Natural killer cell (primary cell): ENCODE results near the gene RIMOC1. TPM values are rescaled to one million over a fixed set of nuclear protein-coding genes. Genes with fewer than 3 reads are reported as not detected.
"Not testable (repeated sequence)": the region's sequence is repeated elsewhere in the genome, so short reads cannot be mapped to it uniquely, and the experiment has no call there.

ENCODE experiments used
- ATAC-seq, 3 donors: fragments of 150-1000 bp in 2 of 3; fragments of 200-7000 bp in 1 of 3; cut with Tn5 transposase; 1 replicate in 1 of 3; 2 replicates in 2 of 3; pipeline ENCODE4 v1.10.0; 2021; ENCODE audit warnings: mild to moderate bottlenecking in 2 of 3, moderate library complexity in 2 of 3
- DNase-seq, 2 donors: peaks; one replicate each; pipeline versions ENCODE4 v3.0.0 to v3.0.0-alpha.2; 2013 to 2021; ENCODE audit warnings: mixed read lengths in 1 of 2
- H3K27ac ChIP-seq: one replicate; pipeline ENCODE4 v1.5.1; 2013; ENCODE audit warnings: mild to moderate bottlenecking, low read length
- H3K27me3 ChIP-seq: one replicate; pipeline ENCODE4 v1.6.1; 2013; ENCODE audit warnings: low read length; ENCODE audit not compliant: control insufficient read depth, insufficient read depth
- H3K36me3 ChIP-seq: one replicate; pipeline ENCODE4 v1.6.1; 2013; ENCODE audit warnings: low read length; ENCODE audit not compliant: control insufficient read depth, insufficient read depth
- H3K4me1 ChIP-seq: one replicate; pipeline ENCODE4 v1.6.1; 2013; ENCODE audit warnings: low read length; ENCODE audit not compliant: control insufficient read depth, insufficient read depth
- H3K4me3 ChIP-seq: one replicate; pipeline ENCODE4 v1.5.1; 2013; ENCODE audit warnings: low read length
- H3K9me3 ChIP-seq: one replicate; pipeline ENCODE4 v1.6.1; 2013; ENCODE audit warnings: low read length; ENCODE audit not compliant: control insufficient read depth, insufficient read depth
- H3K27ac Mint-ChIP-seq, 2 donors: one replicate each; pipeline ENCODE4 v1.8.0; 2022; ENCODE audit warnings: mild to moderate bottlenecking in 2 of 2, mixed read lengths in 2 of 2, moderate library complexity in 1 of 2
- H3K27me3 Mint-ChIP-seq, 2 donors: one replicate each; pipeline ENCODE4 v1.8.0; 2022; ENCODE audit warnings: low read depth in 2 of 2, mixed read lengths in 2 of 2
- H3K36me3 Mint-ChIP-seq: one replicate; pipeline ENCODE4 v1.8.0; 2022; ENCODE audit warnings: mixed read lengths
- H3K4me1 Mint-ChIP-seq, 2 donors: one replicate each; pipeline ENCODE4 v1.8.0; 2022; ENCODE audit warnings: mixed read lengths in 2 of 2
- H3K4me3 Mint-ChIP-seq: one replicate; pipeline ENCODE4 v1.8.0; 2022; ENCODE audit warnings: mild to moderate bottlenecking, moderate library complexity, mixed read lengths
- H3K9me3 Mint-ChIP-seq, 2 donors: one replicate each; pipeline ENCODE4 v1.8.0; 2022; ENCODE audit warnings: mixed read lengths in 2 of 2
- CTCF ChIP-seq: fragments of 200-600 bp; IDR thresholded peaks from one replicate; pipeline ENCODE4 v1.8.0; 2022; ENCODE audit warnings: antibody characterized with exemption
- WGBS: methylation state at CpG from one replicate; pipeline ENCODE4 v1.1.7; 2013; ENCODE audit warnings: missing lambda C conversion rate; ENCODE audit not compliant: insufficient coverage; 5-methylcytosine and 5-hydroxymethylcytosine counted together
- intact Hi-C: fragments of 100-400 bp; cut with micrococcal nuclease; formaldehyde crosslinking; loops from one replicate; pipeline ENCODE4 v1.14.2; 2022
- total RNA-seq, 4 donors: library from RNA; stranded (reverse); fragments of 120-200 nt in 1 of 4; gene quantifications; one replicate each; pipeline versions ENCODE4 v1.2.3 to v1.2.4, GENCODE V29; 2013 to 2022

The RIMOC1 gene
- total RNA-seq, 3 donors from 2014 or later (not counting 1 experiment from before 2014, with no cell fraction given): 9.9 to 18.1 (median 14.2) TPM

- Mint-ChIP-seq H3K27ac (no peak overlapping the region), H3K4me1 (peaks cover 10 to 17% of the 10 kb centered on the region in 2 donors), H3K9me3 (no peaks in the 10 kb centered on the region), H3K27me3 (no peaks in the 10 kb centered on the region), H3K36me3 (peaks cover 13% of the 10 kb centered on the region), H3K4me3 (no peak overlapping the region)
- TF ChIP-seq CTCF: no peak
- DNase-seq (no peak), ATAC-seq (no peak)
- Histone ChIP-seq H3K27ac (no peak overlapping the region), H3K27me3 (no peaks in the 10 kb centered on the region), H3K9me3 (no peaks in the 10 kb centered on the region), H3K4me3 (no peak overlapping the region), H3K4me1 (peaks cover 13% of the 10 kb centered on the region), H3K36me3 (peaks cover 11% of the 10 kb centered on the region)
- intact Hi-C loops: loop anchor here (5.0 to 10.0 kb wide), 2 partner anchors 72 to 1086 kb away; no protein-coding TSS in a partner anchor
These were observed 24.9 kb downstream of the RIMOC1 start for GRCh38 chr5:41929035-41929434.

- no peaks in the 10 kb centered on the region for H3K27me3 Mint-ChIP-seq
- peaks cover 13% of the 10 kb centered on the region for H3K36me3 Mint-ChIP-seq
- intact Hi-C loops: no loop called here
- 100% methylated on average over 1 of the region's 2 CpGs for WGBS
- Histone ChIP-seq H3K36me3 (peaks cover 24% of the 10 kb centered on the region), H3K9me3 (no peaks in the 10 kb centered on the region), H3K27ac (no peak overlapping the region), H3K27me3 (no peaks in the 10 kb centered on the region), H3K4me3 (no peak overlapping the region), H3K4me1 (no peaks in the 10 kb centered on the region)
- no peaks in the 10 kb centered on the region for H3K9me3 Mint-ChIP-seq
- H3K4me3 Mint-ChIP-seq: no peak overlapping the region
- no peak overlapping the region for H3K27ac Mint-ChIP-seq
- H3K4me1 Mint-ChIP-seq: no peaks in the 10 kb centered on the region
- DNase-seq (no peak), ATAC-seq (no peak)
- TF ChIP-seq CTCF: no peak
These were observed 28.6 kb downstream of the RIMOC1 start for GRCh38 chr5:41932770-41933169.

- H3K36me3 Mint-ChIP-seq: peaks cover 13% of the 10 kb centered on the region
- Histone ChIP-seq H3K27me3 (no peaks in the 10 kb centered on the region), H3K4me3 (no peak overlapping the region), H3K36me3 (peaks cover 27% of the 10 kb centered on the region), H3K27ac (no peak overlapping the region), H3K4me1 (no peaks in the 10 kb centered on the region), H3K9me3 (no peaks in the 10 kb centered on the region)
- TF ChIP-seq CTCF: no peak
- no peaks in the 10 kb centered on the region for H3K9me3 Mint-ChIP-seq
- no peaks in the 10 kb centered on the region for H3K27me3 Mint-ChIP-seq
- no peak overlapping the region for H3K27ac Mint-ChIP-seq
- ATAC-seq (no peak), DNase-seq (no peak)
- peaks cover 0 to 2% of the 10 kb centered on the region in 2 donors for H3K4me1 Mint-ChIP-seq
- intact Hi-C loops: no loop called here
- H3K4me3 Mint-ChIP-seq: no peak overlapping the region
These were observed 31.4 kb downstream of the RIMOC1 start for GRCh38 chr5:41935544-41935943.

- H3K9me3 ChIP-seq: no peaks in the 10 kb centered on the region
- H3K27me3 Mint-ChIP-seq: no peaks in the 10 kb centered on the region
- no peak overlapping the region for H3K4me3 Mint-ChIP-seq
- no peak for DNase-seq
- H3K9me3 Mint-ChIP-seq: no peaks in the 10 kb centered on the region
- peaks cover 7% of the 10 kb centered on the region for H3K36me3 ChIP-seq
- no peak overlapping the region for H3K27ac ChIP-seq
- H3K4me3 ChIP-seq: no peak overlapping the region
- no peak for ATAC-seq
- peaks cover 0 to 5% of the 10 kb centered on the region in 2 donors for H3K4me1 Mint-ChIP-seq
- H3K27me3 ChIP-seq: no peaks in the 10 kb centered on the region
- intact Hi-C loops: no loop called here
- no CpG with 5 or more reads among the region's 1 CpG for WGBS
- H3K36me3 Mint-ChIP-seq: no peaks in the 10 kb centered on the region
- no peaks in the 10 kb centered on the region for H3K4me1 ChIP-seq
- no peak overlapping the region for H3K27ac Mint-ChIP-seq
- TF ChIP-seq CTCF: no peak
These were observed 36.5 kb downstream of the RIMOC1 start for GRCh38 chr5:41940641-41941040.

- H3K4me3 ChIP-seq, H3K4me1 Mint-ChIP-seq, H3K9me3 ChIP-seq, H3K36me3 ChIP-seq, H3K9me3 Mint-ChIP-seq, H3K27me3 ChIP-seq, intact Hi-C loops, H3K27me3 Mint-ChIP-seq, ATAC-seq, H3K4me1 ChIP-seq, H3K4me3 Mint-ChIP-seq, DNase-seq, H3K27ac ChIP-seq, H3K36me3 Mint-ChIP-seq, H3K27ac Mint-ChIP-seq: not testable (repeated sequence)
- WGBS: 95% methylated on average over 7 of the region's 7 CpGs
These were observed 41.3 kb downstream of the RIMOC1 start for GRCh38 chr5:41945332-41945955.
